NCI-H1105 treated with DMSO at 0.1 percent for 48 hours (cell line): ENCODE results near the gene SMAD7.

Experiments used
- DNase-seq: peaks from one replicate; lab custom pipeline; 2025; lab: John Stamatoyannopoulos, UW

The SMAD7 gene

GRCh38 chr18:48959921-48960920, 9.5 kb upstream of the SMAD7 start:
- DNase-seq = no peak

- no peak for DNase-seq
Measured at GRCh38 chr18:48959551-48959920, 8.8 kb upstream of the SMAD7 start.

GRCh38 chr18:48958951-48959350, 8.2 kb upstream of the SMAD7 start:
- DNase-seq = no peak

DNA sequence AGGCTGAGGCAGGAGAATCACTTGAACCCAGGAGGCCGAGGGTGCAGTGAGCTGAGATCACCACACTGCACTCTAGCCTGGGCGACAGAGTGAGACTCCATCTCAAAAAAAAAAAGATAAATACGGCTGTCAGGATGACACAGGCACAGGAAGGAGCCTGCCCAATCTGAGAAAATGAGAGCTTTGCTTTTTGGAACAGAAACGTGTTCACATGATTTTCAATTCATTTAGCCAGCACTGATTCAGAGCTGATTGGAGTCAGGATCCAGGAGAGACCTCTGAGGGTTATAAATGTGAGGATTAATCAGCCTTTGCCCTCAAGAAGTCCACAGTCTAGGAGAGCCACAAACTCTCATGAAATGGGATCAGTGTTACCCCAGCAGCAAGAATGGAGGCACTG, 6.9 kb upstream of the SMAD7 start:
- DNase-seq = no peak

DNA sequence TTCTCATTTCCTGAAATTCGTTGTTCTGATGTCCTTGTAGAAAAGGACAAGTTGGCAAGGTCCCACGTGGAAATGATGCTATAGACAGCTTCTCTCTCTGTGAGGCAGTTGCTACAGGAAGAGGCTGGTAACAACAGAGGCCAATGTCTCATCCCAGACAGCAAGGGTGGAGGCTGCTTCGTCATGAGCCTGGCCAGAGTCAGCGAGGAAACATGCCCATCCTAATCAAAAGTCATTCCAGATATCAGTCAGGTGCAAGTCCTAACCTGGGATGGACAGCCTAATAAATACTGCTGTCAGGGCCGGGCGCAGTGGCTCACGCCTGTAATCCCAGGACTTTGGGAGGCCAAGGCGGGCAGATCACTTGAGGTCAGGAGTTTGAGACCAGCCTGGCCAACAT, 6.4 kb upstream of the SMAD7 start:
- DNase-seq = no peak

DNA sequence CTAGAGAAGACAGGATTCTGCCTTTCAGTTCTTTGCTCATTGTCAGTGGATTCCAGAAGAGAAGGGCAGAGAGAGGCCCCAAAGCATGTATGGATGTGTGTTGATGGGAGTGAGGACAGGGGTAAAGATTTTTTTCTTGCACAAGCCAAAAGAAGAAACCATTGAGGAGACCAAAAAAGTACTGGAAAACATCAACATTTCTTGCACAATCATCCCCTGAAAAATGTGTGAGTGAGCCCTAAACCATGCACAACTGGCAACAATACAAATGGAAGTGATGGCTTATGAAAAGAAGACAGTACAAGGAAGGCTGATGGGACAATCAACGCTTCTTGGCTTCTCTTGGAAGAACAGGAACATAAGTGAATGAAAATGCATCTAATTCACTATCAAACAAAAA, 5.6 kb upstream of the SMAD7 start:
- no peak for DNase-seq

GRCh38 chr18:48955830-48956261, 5.1 kb upstream of the SMAD7 start:
- no peak for DNase-seq

DNA sequence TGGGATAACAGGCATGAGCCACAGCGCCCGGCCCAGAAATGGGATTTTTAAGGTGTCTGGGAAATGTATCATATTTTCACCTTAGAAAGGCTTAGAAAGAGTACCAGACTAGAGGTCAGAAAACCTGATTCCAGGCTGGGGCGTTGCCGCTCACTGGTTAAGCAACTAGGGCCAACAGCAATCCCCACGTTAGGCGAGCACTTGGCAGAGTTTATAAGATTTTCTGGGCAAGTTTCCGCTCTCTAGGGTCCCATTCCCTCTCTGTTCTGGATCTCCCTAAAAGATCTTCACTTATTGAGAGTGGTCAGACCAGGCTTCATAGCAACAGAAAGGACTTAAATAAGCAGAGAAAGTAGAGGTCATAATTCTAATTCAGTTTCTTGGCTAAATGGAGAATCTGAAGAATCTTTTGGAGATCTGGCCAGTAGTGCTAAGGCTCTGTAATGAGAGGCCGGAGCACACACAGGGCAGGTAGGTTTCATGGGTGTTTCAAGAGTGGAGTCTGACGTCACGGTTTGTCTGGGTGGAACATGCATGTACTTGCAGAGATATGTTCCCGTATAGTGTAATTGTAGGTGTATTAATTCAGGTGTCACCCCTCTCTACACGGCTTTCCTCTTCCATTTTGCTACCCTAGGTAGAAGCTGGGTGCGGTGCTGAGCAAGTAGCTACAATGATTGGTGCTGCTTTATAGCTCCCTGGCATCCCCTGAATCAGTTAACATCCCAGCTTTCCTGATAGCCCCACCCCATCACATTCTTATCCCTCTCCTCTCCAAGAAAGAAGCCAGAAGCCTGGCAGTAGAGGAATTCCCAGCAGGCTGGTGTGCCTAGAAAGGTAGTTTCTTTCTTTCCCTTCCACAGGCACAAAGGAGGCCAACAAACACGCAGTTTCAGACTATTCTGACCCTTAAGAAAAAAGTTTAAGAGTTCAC, 4.4 kb upstream of the SMAD7 start:
- DNase-seq = no peak

DNA sequence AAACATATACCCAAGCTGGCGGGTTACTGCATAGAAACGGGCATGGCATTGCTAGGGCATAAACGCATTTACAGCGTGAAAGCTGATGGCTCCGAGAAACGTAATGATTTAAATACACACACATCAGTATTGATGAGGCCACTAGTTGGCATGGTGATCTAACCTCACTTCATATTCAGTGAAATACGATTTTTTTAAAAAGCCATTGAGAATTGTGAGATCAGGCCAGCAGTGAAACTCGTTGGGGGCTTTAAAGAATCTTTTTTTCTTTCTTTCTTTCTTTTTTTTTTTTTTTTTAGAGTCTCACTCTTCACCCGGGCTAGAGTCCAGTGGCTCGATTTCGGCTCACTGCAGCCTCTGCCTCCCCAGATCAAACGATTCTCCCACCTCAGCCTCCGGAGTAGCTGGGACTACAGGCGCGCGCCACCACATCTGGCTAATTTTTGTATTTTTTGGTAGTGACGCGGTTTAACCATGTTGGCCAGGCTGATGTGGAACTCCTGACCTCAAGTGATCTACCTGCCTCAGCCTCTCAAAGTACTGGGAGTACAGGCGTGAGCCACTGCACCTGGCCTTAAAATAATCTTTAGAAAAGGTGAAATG, 2.4 kb upstream of the SMAD7 start:
- no peak for DNase-seq

DNA sequence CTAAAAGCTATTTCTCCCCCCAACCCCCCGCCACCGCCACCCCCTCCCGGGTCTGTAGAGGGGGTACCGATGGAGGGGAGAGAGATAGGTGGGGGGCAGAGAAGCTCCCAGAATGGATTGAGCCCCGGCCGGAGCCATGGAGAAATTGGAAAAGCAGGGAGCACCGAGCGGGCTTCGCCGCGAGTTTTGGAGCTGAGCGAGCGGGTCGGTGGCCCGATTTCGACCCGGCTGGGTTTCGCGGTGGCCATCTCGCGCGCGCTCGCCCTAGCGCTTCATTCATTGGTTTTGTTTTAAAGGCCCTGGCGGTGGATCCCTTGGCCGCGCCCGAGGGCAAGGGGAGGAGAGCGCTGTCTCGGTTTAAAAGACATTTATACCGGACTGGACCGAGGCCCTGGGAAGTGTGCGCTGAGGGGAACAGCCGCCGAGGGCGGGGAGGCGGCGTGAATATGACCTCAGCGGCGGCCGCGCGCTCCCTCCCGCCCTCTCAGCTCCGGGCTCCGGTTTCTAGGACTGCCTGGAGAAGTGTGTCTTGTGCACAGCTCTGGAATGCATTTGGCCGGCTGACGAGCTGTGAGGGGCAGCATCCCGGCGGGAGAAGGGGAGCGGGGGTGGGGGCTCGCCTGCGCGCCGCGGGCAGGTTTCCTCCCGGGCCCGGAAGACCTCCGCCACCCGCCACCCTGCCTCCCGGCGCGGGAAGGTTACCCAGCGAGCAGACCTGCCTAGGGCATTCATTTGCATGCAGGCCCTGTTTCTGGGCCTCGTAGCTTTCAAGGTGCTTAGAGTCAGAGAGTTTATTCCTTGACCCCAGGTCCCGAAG, 1.7 kb upstream of the SMAD7 start:
- DNase-seq = peak; percentile 65

DNA sequence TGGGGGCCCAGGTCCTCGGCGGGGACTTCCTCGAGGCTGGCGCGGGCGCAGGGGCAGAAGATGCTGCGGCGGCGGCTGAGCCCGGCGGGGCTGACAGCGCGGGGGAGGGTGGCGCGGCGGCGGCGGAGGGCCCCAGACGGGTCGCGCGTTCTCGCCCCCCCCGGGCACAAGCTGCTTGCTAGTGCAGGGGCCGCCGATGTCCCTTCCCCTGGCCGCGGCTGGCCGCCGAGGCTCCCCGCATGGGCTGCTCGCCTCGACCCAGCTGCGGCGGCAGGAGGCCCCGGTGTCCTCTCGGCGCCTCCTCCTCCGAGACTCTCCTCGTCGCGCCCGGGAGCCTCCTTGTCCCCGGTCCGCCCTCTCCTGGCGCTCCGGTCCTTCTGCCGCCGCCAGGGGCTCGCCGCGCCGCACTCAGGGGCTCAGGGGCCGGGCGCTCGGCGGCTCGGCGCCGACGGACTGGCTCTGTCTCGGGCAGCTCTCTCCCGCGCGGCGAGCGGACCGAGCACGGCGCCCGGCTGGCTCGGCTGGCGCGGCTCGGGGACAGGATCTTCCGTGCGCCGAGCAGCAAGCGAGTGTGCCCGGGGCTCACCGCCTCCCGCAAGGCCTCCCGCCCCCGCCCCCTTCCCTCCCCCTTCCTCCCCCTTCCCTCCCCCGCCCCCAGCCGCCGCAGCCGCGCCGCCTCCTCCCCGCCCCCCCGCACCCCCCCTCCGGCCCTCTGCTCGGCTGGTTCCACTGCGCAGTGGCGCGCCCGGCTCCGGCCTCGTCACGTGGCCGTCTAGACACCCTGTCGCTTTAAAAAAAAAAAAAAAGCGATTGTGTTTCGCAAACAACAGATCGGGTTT, 902 bp upstream of the SMAD7 start:
- DNase-seq = peak; percentile 87

- DNase-seq = peak; percentile 63
Measured at GRCh38 chr18:48949606-48950535, 894 bp downstream of the SMAD7 start.

- peak; percentile 44 for DNase-seq
Measured at GRCh38 chr18:48949050-48949605, 1.6 kb downstream of the SMAD7 start.

- peak; percentile 62 for DNase-seq
Measured at GRCh38 chr18:48948112-48949049, 2.4 kb downstream of the SMAD7 start.

GRCh38 chr18:48947560-48947959, 3.2 kb downstream of the SMAD7 start:
- peak; percentile 31 for DNase-seq

- DNase-seq = no peak
Measured at GRCh38 chr18:48947092-48947491, 3.7 kb downstream of the SMAD7 start.

GRCh38 chr18:48946329-48946835, 4.4 kb downstream of the SMAD7 start:
- DNase-seq = peak; percentile 87

GRCh38 chr18:48945953-48946217, 4.9 kb downstream of the SMAD7 start:
- no peak for DNase-seq
